Measurements from ENCODE around the gene HDAC7.

Gene HDAC7

DNA sequence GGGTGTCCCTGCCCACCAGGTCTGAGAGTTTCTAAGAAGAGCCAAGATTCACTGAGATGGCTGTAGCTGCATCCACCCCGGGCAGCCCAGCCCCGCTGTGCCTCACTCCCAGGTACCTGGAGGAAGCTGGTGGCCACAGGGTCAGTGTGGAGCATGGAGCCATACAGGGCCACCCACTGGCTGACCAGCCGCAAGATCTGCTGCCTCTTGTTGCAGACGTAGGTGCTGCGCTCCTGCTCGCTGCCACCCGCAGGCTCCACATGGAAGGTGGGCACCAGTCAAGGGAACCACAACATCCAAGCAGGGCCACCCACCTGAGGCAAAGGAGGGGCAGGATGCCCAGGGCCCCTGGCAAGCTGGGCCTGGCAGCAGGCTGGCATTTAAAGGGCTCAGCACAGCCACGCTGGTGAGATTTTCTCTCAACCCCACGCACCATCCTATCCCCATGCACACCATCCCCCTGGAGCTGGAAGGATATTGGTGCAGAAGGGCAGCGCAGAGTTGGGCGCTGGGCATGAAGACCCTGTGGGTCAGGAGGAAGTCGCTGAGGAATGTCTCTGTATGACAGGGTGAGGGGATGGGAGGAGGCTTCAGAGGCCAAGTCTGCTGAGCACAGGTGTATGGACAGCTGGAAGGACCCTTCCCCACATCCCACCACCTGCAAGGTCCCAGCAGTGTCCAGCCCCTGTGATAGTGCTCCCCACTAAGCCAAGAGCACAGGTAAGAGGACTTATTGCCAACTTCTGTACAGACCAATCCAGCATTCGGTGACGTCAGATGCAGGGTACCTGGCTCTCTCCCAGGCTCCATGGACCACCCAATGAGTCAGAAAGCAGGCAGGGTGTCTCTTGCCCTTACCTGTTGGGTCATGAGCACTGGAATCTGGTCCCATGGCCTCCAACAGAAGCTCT lies 71.9 kb downstream of the HDAC7 start:
- TF ChIP-seq, protein P1, sequence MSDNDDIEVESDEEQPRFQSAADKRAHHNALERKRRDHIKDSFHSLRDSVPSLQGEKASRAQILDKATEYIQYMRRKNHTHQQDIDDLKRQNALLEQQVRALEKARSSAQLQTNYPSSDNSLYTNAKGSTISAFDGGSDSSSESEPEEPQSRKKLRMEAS (IDR thresholded peaks at IDR 0.05): no peak
- TF ChIP-seq YY1 (IDR thresholded peaks at IDR 0.05; ENCODE audit: low read depth): no peak
- TF ChIP-seq CREB1 (IDR thresholded peaks at IDR 0.05; ENCODE audit: low read depth): no peak
- TF ChIP-seq TEAD4 (IDR thresholded peaks at IDR 0.05): no peak
- TF ChIP-seq, protein P2, sequence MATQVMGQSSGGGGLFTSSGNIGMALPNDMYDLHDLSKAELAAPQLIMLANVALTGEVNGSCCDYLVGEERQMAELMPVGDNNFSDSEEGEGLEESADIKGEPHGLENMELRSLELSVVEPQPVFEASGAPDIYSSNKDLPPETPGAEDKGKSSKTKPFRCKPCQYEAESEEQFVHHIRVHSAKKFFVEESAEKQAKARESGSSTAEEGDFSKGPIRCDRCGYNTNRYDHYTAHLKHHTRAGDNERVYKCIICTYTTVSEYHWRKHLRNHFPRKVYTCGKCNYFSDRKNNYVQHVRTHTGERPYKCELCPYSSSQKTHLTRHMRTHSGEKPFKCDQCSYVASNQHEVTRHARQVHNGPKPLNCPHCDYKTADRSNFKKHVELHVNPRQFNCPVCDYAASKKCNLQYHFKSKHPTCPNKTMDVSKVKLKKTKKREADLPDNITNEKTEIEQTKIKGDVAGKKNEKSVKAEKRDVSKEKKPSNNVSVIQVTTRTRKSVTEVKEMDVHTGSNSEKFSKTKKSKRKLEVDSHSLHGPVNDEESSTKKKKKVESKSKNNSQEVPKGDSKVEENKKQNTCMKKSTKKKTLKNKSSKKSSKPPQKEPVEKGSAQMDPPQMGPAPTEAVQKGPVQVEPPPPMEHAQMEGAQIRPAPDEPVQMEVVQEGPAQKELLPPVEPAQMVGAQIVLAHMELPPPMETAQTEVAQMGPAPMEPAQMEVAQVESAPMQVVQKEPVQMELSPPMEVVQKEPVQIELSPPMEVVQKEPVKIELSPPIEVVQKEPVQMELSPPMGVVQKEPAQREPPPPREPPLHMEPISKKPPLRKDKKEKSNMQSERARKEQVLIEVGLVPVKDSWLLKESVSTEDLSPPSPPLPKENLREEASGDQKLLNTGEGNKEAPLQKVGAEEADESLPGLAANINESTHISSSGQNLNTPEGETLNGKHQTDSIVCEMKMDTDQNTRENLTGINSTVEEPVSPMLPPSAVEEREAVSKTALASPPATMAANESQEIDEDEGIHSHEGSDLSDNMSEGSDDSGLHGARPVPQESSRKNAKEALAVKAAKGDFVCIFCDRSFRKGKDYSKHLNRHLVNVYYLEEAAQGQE (IDR thresholded peaks at IDR 0.05; ENCODE audit: low read depth): no peak
- no peak for TF ChIP-seq NFIC (IDR thresholded peaks at IDR 0.05)
- no peak for TF ChIP-seq TAF1 (IDR thresholded peaks at IDR 0.05; ENCODE audit: low read depth)
- TF ChIP-seq EP300 (IDR thresholded peaks at IDR 0.05; ENCODE audit: borderline replicate concordance): no peak
- TF ChIP-seq ZBTB7A (IDR thresholded peaks at IDR 0.05; ENCODE audit: low read depth): no peak
- TF ChIP-seq EGR1 (IDR thresholded peaks at IDR 0.05): no peak
- no peak for TF ChIP-seq TCF12 (IDR thresholded peaks at IDR 0.05; ENCODE audit: low read depth)
- no peak for TF ChIP-seq RAD21 (IDR thresholded peaks at IDR 0.05; ENCODE audit: low read depth)

DNA sequence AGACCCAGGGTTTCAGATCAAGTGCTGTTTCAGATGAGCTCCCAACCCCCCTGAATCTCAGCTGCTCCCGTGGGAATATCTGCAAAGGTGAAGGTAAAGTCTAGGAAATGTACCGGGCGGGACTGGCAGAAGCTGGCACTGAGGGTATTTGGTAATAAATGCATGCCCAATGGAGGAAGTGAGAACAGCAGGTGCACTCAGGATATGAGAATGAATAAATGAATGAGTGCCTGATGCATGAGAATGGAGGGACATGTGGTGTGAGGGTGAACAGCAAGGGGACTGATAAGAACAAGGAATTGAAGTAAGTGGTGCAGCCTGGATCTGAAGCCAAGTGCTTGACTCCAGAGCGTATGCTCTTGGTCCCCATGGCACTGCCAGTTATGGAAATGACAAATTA lies 72.6 kb downstream of the HDAC7 start:
- no peak for TF ChIP-seq TAF1 (IDR thresholded peaks at IDR 0.05; ENCODE audit: low read depth)
- no peak for TF ChIP-seq EP300 (IDR thresholded peaks at IDR 0.05; ENCODE audit: borderline replicate concordance)
- TF ChIP-seq TCF12 (IDR thresholded peaks at IDR 0.05; ENCODE audit: low read depth): no peak
- TF ChIP-seq, protein P2 (IDR thresholded peaks at IDR 0.05; ENCODE audit: low read depth): no peak
- no peak for TF ChIP-seq CREB1 (IDR thresholded peaks at IDR 0.05; ENCODE audit: low read depth)
- TF ChIP-seq FOXM1 (IDR thresholded peaks at IDR 0.05; ENCODE audit: borderline replicate concordance, low read depth): no peak
- TF ChIP-seq NFIC (IDR thresholded peaks at IDR 0.05): no peak
- TF ChIP-seq, protein P3, sequence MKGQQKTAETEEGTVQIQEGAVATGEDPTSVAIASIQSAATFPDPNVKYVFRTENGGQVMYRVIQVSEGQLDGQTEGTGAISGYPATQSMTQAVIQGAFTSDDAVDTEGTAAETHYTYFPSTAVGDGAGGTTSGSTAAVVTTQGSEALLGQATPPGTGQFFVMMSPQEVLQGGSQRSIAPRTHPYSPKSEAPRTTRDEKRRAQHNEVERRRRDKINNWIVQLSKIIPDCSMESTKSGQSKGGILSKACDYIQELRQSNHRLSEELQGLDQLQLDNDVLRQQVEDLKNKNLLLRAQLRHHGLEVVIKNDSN (IDR thresholded peaks at IDR 0.05): no peak
- TF ChIP-seq, protein P1 (IDR thresholded peaks at IDR 0.05): no peak
- no peak for TF ChIP-seq YY1 (IDR thresholded peaks at IDR 0.05; ENCODE audit: low read depth)
- TF ChIP-seq EGR1 (IDR thresholded peaks at IDR 0.05): no peak
- TF ChIP-seq TEAD4 (IDR thresholded peaks at IDR 0.05): no peak
- TF ChIP-seq RAD21 (IDR thresholded peaks at IDR 0.05; ENCODE audit: low read depth): no peak

DNA sequence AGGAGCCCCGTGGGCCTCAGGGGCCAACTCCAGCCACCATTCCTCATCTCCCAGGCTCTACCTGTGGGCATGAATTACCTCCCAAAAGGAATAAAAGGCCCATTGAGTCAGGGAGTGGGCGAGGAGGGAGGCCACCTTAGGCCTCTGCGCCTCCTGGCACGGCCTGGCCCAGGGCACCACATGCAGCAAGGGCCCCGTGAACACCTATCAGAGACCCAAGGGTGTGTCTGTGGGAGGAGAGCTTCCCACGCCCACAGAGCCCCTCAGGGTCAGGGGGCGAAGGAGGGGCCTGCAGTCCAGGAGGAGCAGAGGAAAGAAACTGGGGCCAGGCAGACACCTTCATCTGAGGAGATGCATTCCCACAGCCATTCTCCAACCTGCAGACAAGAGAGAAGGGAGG lies 73.2 kb downstream of the HDAC7 start:
- TF ChIP-seq NFIC (IDR thresholded peaks at IDR 0.05): no peak
- no peak for TF ChIP-seq YY1 (IDR thresholded peaks at IDR 0.05; ENCODE audit: low read depth)
- TF ChIP-seq EP300 (IDR thresholded peaks at IDR 0.05; ENCODE audit: borderline replicate concordance): no peak
- no peak for TF ChIP-seq ZBTB7A (IDR thresholded peaks at IDR 0.05; ENCODE audit: low read depth)
- no peak for TF ChIP-seq RAD21 (IDR thresholded peaks at IDR 0.05; ENCODE audit: low read depth)
- TF ChIP-seq EGR1 (IDR thresholded peaks at IDR 0.05): no peak
- TF ChIP-seq FOXM1 (IDR thresholded peaks at IDR 0.05; ENCODE audit: borderline replicate concordance, low read depth): no peak
- TF ChIP-seq TAF1 (IDR thresholded peaks at IDR 0.05; ENCODE audit: low read depth): no peak
- TF ChIP-seq, protein P2 (IDR thresholded peaks at IDR 0.05; ENCODE audit: low read depth): no peak

DNA sequence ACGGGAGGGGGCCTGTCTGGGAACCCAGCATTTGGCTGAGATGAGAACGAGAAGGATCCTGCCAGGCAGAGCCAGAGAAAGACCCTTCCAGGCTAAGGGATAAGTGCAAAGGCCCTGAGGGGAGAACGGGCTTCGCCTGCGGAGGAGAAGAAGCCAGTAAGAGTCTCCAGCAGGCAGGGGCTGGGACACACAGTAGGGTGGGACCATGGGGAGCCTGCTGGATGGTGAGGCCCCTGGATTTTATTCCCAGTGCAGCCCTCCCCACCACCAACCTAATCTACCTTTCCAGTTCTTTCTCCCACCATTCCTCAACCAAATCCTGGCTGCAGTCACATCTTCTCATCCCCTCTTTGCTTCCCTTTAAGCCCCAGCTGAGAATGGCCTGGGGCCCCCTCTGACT lies 73.6 kb downstream of the HDAC7 start:
- TF ChIP-seq TEAD4 (IDR thresholded peaks at IDR 0.05): no peak
- no peak for TF ChIP-seq ZBTB7A (IDR thresholded peaks at IDR 0.05; ENCODE audit: low read depth)
- no peak for TF ChIP-seq RAD21 (IDR thresholded peaks at IDR 0.05; ENCODE audit: low read depth)
- TF ChIP-seq CREB1 (IDR thresholded peaks at IDR 0.05; ENCODE audit: low read depth): no peak
- no peak for TF ChIP-seq TCF12 (IDR thresholded peaks at IDR 0.05; ENCODE audit: low read depth)
- no peak for TF ChIP-seq TAF1 (IDR thresholded peaks at IDR 0.05; ENCODE audit: low read depth)
- TF ChIP-seq, protein P3 (IDR thresholded peaks at IDR 0.05): no peak
- TF ChIP-seq, protein P1 (IDR thresholded peaks at IDR 0.05): no peak
- TF ChIP-seq YY1 (IDR thresholded peaks at IDR 0.05; ENCODE audit: low read depth): no peak
- TF ChIP-seq NFIC (IDR thresholded peaks at IDR 0.05): no peak
- TF ChIP-seq EGR1 (IDR thresholded peaks at IDR 0.05): no peak
- TF ChIP-seq, protein P2 (IDR thresholded peaks at IDR 0.05; ENCODE audit: low read depth): no peak
- TF ChIP-seq FOXM1 (IDR thresholded peaks at IDR 0.05; ENCODE audit: borderline replicate concordance, low read depth): no peak
- no peak for TF ChIP-seq CEBPB (IDR thresholded peaks at IDR 0.05)
